PC-3 (cell line): ENCODE measurements around the gene CA6. TPM values are rescaled to one million over a fixed set of nuclear protein-coding genes. Genes with fewer than 3 reads are reported as not detected.

Experiments
- ATAC-seq: fragments of 200-7000 bp; cut with Tn5 transposase; 2 replicates; pipeline ENCODE4 v1.9.1; 2020; ENCODE audit warnings: mild to moderate bottlenecking, moderate library complexity
- BruUV-seq: library from RNA; stranded (reverse); fragments of 400-500 nt; replicated peaks from 2 replicates; lab custom pipeline; 2021; lab: Mats Ljungman, UMichigan
- CTCF ChIA-PET: fragments of 300-600 bp; sonication (Branson Sonifier 250); formaldehyde crosslinking; loops from one replicate; lab custom pipeline; 2022; ENCODE audit warnings: antibody characterized with exemption; lab: Charles Lee
- POLR2A ChIA-PET: fragments of 300-600 bp; sonication (Branson Sonifier 250); formaldehyde crosslinking; loops from one replicate; lab custom pipeline; 2022; ENCODE audit warnings: antibody characterized with exemption; ENCODE audit not compliant: unreplicated experiment; lab: Charles Lee
- DNase-seq: peaks from one replicate; pipeline ENCODE4 v3.0.0-alpha.2; 2015
- H2AFZ ChIP-seq: fragments of 300-600 bp; sonication (generic); 2 replicates; pipeline ENCODE4 v1.6.0; 2016; ENCODE audit warnings: antibody characterized with exemption, low read length
- H3F3A ChIP-seq: fragments of 300-600 bp; sonication (generic); one replicate; pipeline ENCODE4 v1.6.0; 2017; ENCODE audit warnings: antibody characterized with exemption, low read length, control low read depth, mild to moderate bottlenecking; ENCODE audit not compliant: unreplicated experiment
- H3K27ac ChIP-seq: fragments of 300-600 bp; sonication (generic); 2 replicates; pipeline ENCODE4 v1.5.1; 2016; ENCODE audit warnings: mild to moderate bottlenecking, low read length
- H3K27me3 ChIP-seq: fragments of 300-600 bp; sonication (generic); 2 replicates; pipeline ENCODE4 v1.6.1; 2016; ENCODE audit warnings: low read length, mixed read lengths
- H3K36me3 ChIP-seq: fragments of 300-600 bp; sonication (generic); 2 replicates; pipeline ENCODE4 v1.6.1; 2016; ENCODE audit warnings: low read depth, mixed run types, low read length, mixed read lengths
- H3K4me1 ChIP-seq: fragments of 300-600 bp; sonication (generic); 2 replicates; pipeline ENCODE4 v1.5.1; 2016; ENCODE audit warnings: low read length; ENCODE audit not compliant: insufficient read depth
- H3K4me2 ChIP-seq: fragments of 300-600 bp; sonication (generic); 2 replicates; pipeline ENCODE4 v1.6.0; 2016; ENCODE audit warnings: low read length
- H3K4me3 ChIP-seq: fragments of 300-600 bp; sonication (generic); 2 replicates; pipeline ENCODE4 v1.5.1; 2016; ENCODE audit warnings: mild to moderate bottlenecking, low read length, mixed read lengths
- H3K79me2 ChIP-seq: fragments of 300-600 bp; sonication (generic); 2 replicates; pipeline ENCODE4 v1.6.1; 2017; ENCODE audit warnings: low read length, mixed read lengths
- H3K9ac ChIP-seq: fragments of 300-600 bp; sonication (generic); 2 replicates; pipeline ENCODE4 v1.6.0; 2016; ENCODE audit warnings: mild to moderate bottlenecking, low read length
- H3K9me2 ChIP-seq: fragments of 300-600 bp; sonication (generic); replicated peaks from 2 replicates; pipeline ENCODE4 v1.6.1; 2016; ENCODE audit warnings: mixed run types, low read length, mixed read lengths
- H3K9me3 ChIP-seq: fragments of 300-600 bp; sonication (generic); 2 replicates; pipeline ENCODE4 v1.6.1; 2016; ENCODE audit warnings: low read length, mixed read lengths
- H4K20me1 ChIP-seq: fragments of 300-600 bp; sonication (generic); 2 replicates; pipeline ENCODE4 v1.6.1; 2016; ENCODE audit warnings: low read length, mixed read lengths
- EZH2 ChIP-seq: fragments of 300-600 bp; sonication (generic); IDR thresholded peaks from one replicate; pipeline ENCODE4 v1.6.1; 2017; ENCODE audit warnings: antibody characterized with exemption, mild to moderate bottlenecking, low read length; ENCODE audit not compliant: unreplicated experiment
- EZH2phosphoT487 ChIP-seq: fragments of 300-600 bp; sonication (generic); IDR thresholded peaks from 2 replicates; pipeline ENCODE4 v1.6.1; 2018; ENCODE audit warnings: mild to moderate bottlenecking, antibody characterized with exemption, low read length, borderline replicate concordance
- intact Hi-C: fragments of 100-400 bp; cut with micrococcal nuclease; formaldehyde crosslinking; loops from 2 replicates; pipeline ENCODE4 v1.9.0; 2023
- total RNA-seq: library from RNA; depleted of rRNA; stranded (reverse); fragments of >200 nt; gene quantifications from 2 replicates; pipeline ENCODE4 v1.2.3, GENCODE V29; 2014
- TF ChIP-seq, protein P1 (sequence below): fragments of 300-600 bp; sonication (generic); conservative IDR thresholded peaks from 2 replicates; pipeline ENCODE4 v1.5.1; 2017; ENCODE audit warnings: antibody characterized with exemption, low read depth, mild to moderate bottlenecking, low read length

CA6 gene
- total RNA-seq, 1 experiment from 2014 or later: 0.18 TPM

DNA sequence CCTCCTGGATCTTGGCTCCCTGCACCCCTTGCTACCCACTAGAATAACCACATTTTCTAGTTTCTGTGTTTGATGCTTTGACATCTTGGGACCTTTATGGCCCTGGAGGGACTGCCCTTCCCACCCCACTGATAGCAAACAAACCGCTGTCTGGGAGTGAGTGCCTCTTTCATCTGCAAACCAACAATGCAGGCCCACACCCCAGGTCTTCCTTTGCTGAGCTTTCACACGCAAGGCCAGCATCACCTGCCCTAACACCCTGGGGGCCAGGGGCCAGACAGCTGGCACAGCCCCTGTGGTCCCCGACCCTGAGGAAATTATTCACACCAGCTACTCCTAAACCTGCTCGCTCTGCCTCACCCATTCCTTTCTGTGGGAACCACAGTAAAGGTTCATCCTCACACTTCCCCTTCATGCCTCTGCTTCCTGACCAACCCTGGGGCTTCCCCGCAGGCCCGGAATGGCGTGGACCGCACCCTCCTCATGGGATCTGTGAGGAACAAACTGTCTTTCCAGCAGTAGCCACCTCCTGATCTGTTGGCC, 65.2 kb downstream of the CA6 start:
- CTCF ChIA-PET: no interaction called here
- BruUV-seq: no TSS peak
- TF ChIP-seq, protein P1, sequence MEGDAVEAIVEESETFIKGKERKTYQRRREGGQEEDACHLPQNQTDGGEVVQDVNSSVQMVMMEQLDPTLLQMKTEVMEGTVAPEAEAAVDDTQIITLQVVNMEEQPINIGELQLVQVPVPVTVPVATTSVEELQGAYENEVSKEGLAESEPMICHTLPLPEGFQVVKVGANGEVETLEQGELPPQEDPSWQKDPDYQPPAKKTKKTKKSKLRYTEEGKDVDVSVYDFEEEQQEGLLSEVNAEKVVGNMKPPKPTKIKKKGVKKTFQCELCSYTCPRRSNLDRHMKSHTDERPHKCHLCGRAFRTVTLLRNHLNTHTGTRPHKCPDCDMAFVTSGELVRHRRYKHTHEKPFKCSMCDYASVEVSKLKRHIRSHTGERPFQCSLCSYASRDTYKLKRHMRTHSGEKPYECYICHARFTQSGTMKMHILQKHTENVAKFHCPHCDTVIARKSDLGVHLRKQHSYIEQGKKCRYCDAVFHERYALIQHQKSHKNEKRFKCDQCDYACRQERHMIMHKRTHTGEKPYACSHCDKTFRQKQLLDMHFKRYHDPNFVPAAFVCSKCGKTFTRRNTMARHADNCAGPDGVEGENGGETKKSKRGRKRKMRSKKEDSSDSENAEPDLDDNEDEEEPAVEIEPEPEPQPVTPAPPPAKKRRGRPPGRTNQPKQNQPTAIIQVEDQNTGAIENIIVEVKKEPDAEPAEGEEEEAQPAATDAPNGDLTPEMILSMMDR: no peak
- no peak for TF ChIP-seq EZH2phosphoT487
- TF ChIP-seq EZH2: no peak

GRCh38 chr1:9013819-9014218, 68.2 kb downstream of the CA6 start:
- no peak for TF ChIP-seq EZH2phosphoT487
- TF ChIP-seq, protein P1: no peak
- no peak for TF ChIP-seq EZH2
- Histone ChIP-seq H2AFZ (no peak overlapping the region), H3F3A (no peaks in the 10 kb centered on the region), H3K4me3 (no peak overlapping the region), H4K20me1 (no peaks in the 10 kb centered on the region), H3K4me1 (no peaks in the 10 kb centered on the region), H3K4me2 (no peak overlapping the region), H3K9me2 (no peaks in the 10 kb centered on the region), H3K27ac (no peak overlapping the region), H3K9ac (no peak overlapping the region), H3K79me2 (no peaks in the 10 kb centered on the region), H3K9me3 (no peaks in the 10 kb centered on the region), H3K36me3 (no peaks in the 10 kb centered on the region), H3K27me3 (no peaks in the 10 kb centered on the region)
- intact Hi-C loops: no loop called here
- ChIA-PET CTCF (no interaction called here), POLR2A (no interaction called here)
- no peak for DNase-seq
- no TSS peak for BruUV-seq
- ATAC-seq: no peak

More for the DNA sequence above, 65.2 kb downstream of the CA6 start:
- H3K4me3 ChIP-seq: no peak overlapping the region
- H2AFZ ChIP-seq: no peak overlapping the region
- H3K9me2 ChIP-seq: no peaks in the 10 kb centered on the region
- POLR2A ChIA-PET: no interaction called here
- DNase-seq (no peak), ATAC-seq (no peak)
- no peaks in the 10 kb centered on the region for H3F3A ChIP-seq
- no peaks in the 10 kb centered on the region for H3K79me2 ChIP-seq
- H4K20me1 ChIP-seq: no peaks in the 10 kb centered on the region
- H3K4me1 ChIP-seq: no peaks in the 10 kb centered on the region
- H3K9ac ChIP-seq: no peak overlapping the region
- intact Hi-C loops: no loop called here
- H3K4me2 ChIP-seq: no peak overlapping the region
- no peaks in the 10 kb centered on the region for H3K36me3 ChIP-seq
- H3K27me3 ChIP-seq: no peaks in the 10 kb centered on the region
- no peak overlapping the region for H3K27ac ChIP-seq
- H3K9me3 ChIP-seq: no peaks in the 10 kb centered on the region

- ATAC-seq: no peak
- BruUV-seq: no TSS peak
Measured at GRCh38 chr1:9014475-9015375, 69.1 kb downstream of the CA6 start.

More at GRCh38 chr1:9014475-9015375, 69.1 kb downstream of the CA6 start:
- H3K36me3 ChIP-seq: no peaks in the 10 kb centered on the region
- no peak for DNase-seq
- TF ChIP-seq EZH2 (no peak), EZH2phosphoT487 (no peak)
- TF ChIP-seq, protein P1: no peak
- H3F3A ChIP-seq: no peaks in the 10 kb centered on the region
- no peaks in the 10 kb centered on the region for H3K27me3 ChIP-seq
- no peaks in the 10 kb centered on the region for H3K9me2 ChIP-seq
- CTCF ChIA-PET: no interaction called here
- H3K79me2 ChIP-seq: no peaks in the 10 kb centered on the region
- H3K4me2 ChIP-seq: no peak overlapping the region
- no peaks in the 10 kb centered on the region for H4K20me1 ChIP-seq
- intact Hi-C loops: no loop called here
- no peaks in the 10 kb centered on the region for H3K9me3 ChIP-seq
- no peak overlapping the region for H2AFZ ChIP-seq
- H3K9ac ChIP-seq: no peak overlapping the region
- H3K4me3 ChIP-seq: no peak overlapping the region
- H3K27ac ChIP-seq: no peak overlapping the region
- POLR2A ChIA-PET: no interaction called here
- no peaks in the 10 kb centered on the region for H3K4me1 ChIP-seq
